Heart left ventricle (tissue), 13 donors: ENCODE results near the gene CNP.

Experiments used
- POLR2A ChIP-seq, 2 donors: fragments of 450-650 bp; IDR thresholded peaks; one replicate each; pipeline ENCODE4 v1.6.1; 2017; ENCODE audit warnings: antibody characterized with exemption in 2 of 2, mild to moderate bottlenecking in 2 of 2, moderate library complexity in 2 of 2
- TF ChIP-seq, protein P1 (sequence below), 12 donors: fragments of 200-600 bp; sonication (generic) in 4 of 12; IDR thresholded peaks; one replicate each; pipeline versions ENCODE4 v1.5.0 to v1.8.0; 2018 to 2022; ENCODE audit warnings: antibody characterized with exemption in 12 of 12, mild to moderate bottlenecking in 5 of 12
- donor health status: ischemic (EF 13 %, LVEDD 7.1; RV severe dilation, severe dysfunction).
- donor health status: DM: no; HTN: yes; CAD: no.
- donor health status: DM: no; HTN: no; CAD: no.
- donor health status: ischemic (EF 25% LVEDD 6.9; RV normal size, moderate dysfunction).
- donor health status: ischemic (EF 25% LVEDD 5.7; RV mildly dilated, moderate dysfunction).
- donor health status: ischemic (EF 35%, LVEDD 5.7; RV mildly dilated, moderate dysfunction).
- donor health status: nonischemic (EF 11% LVEDD 7.7; RV severe dilation, severe dysfunction).
- donor health status: DM: yes; HTN: yes; CAD: no.
- donor health status: PGD.
- donor health status: ischemic (EF 29% LVEDD 5.4; RV normal size, mild dysfunction).
- donor health status: nonischemic (EF 23%, LVEDD 6.1; RV moderate dilation, normal function).

DNA sequence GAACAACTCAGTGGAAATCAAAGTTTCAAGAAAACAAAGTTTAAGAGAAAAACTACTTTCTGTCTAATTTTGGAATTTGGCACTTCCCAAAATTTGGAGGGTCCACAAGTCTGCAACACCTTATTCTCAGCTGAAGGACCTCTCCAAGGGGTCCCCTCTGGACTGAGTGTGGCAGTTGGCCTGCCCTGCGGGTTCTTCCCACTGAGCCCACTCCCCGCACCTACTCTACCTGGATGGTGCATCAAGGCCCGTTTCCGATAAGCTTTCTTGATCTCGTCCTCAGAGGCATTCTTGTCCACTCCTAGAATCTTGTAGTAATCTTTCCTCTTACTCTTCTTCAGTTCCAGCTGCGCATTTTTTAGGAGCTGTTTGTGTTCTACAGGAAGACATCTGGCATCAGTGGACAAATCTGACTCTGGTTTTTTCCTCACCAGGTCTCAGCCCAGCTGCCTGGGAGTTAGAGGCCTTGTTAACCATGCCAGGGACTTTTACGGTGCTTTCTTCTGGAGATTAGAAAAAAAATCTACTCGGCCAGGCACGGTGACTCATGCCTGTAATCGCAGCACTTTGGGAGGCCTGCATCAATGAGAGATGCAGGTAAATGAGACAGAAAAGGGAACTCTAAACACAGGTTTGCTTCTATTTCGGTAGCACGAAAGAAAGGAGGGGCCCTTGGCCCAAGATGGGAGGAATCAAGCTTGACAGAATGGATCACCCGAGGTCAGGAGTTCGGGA lies 15.6 kb downstream of the CNP start:
- TF ChIP-seq, protein P1, sequence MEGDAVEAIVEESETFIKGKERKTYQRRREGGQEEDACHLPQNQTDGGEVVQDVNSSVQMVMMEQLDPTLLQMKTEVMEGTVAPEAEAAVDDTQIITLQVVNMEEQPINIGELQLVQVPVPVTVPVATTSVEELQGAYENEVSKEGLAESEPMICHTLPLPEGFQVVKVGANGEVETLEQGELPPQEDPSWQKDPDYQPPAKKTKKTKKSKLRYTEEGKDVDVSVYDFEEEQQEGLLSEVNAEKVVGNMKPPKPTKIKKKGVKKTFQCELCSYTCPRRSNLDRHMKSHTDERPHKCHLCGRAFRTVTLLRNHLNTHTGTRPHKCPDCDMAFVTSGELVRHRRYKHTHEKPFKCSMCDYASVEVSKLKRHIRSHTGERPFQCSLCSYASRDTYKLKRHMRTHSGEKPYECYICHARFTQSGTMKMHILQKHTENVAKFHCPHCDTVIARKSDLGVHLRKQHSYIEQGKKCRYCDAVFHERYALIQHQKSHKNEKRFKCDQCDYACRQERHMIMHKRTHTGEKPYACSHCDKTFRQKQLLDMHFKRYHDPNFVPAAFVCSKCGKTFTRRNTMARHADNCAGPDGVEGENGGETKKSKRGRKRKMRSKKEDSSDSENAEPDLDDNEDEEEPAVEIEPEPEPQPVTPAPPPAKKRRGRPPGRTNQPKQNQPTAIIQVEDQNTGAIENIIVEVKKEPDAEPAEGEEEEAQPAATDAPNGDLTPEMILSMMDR (IDR thresholded peaks at IDR 0.05) = no peak
- TF ChIP-seq POLR2A (IDR thresholded peaks at IDR 0.05) = no peak
